Fibroblast of mammary gland (primary cell): ENCODE results near the gene CLCN5.

Experiments
- DNase-seq: peaks from one replicate; pipeline ENCODE4 v3.0.0-alpha.2; 2010; ENCODE audit warnings: low read depth
- H3K4me3 ChIP-seq: 2 replicates; pipeline ENCODE4 v1.5.1; 2011; ENCODE audit warnings: low read depth, mild to moderate bottlenecking, low read length, moderate library complexity; ENCODE audit not compliant: control insufficient read depth
- CTCF ChIP-seq: conservative IDR thresholded peaks from 2 replicates; pipeline ENCODE4 v1.5.1; 2011; ENCODE audit warnings: low read depth, low read length, inconsistent platforms; ENCODE audit not compliant: control insufficient read depth, insufficient read depth

CLCN5 gene

GRCh38 chrX:49932791-49933190 lies 10.4 kb downstream of the CLCN5 start:
- no peak overlapping the region for H3K4me3 ChIP-seq
- DNase-seq: no peak
- no peak for TF ChIP-seq CTCF

GRCh38 chrX:49934148-49934547 lies 11.8 kb downstream of the CLCN5 start:
- no peak overlapping the region for H3K4me3 ChIP-seq
- no peak for TF ChIP-seq CTCF
- peak; percentile 9 for DNase-seq

DNA sequence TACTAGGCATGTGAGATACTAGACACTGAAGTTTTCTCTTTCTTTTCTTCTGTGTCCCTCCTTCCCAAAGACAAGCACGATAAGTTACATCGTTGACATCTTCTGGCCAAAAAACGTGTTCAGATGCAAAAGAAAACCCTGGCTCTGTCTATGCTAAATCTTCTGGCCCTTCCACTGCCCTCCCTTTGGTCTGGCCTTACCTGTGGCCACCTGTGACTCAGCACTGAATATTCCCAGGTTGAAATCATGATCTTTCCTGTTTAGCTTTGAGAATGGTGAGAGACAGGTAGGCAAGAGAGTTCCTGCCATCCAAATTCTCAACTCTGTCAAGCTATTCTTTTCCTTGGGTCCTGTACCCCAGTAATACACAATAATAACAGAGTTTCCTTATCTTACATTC lies 12.3 kb downstream of the CLCN5 start:
- H3K4me3 ChIP-seq: no peak overlapping the region
- no peak for TF ChIP-seq CTCF
- DNase-seq: no peak

DNA sequence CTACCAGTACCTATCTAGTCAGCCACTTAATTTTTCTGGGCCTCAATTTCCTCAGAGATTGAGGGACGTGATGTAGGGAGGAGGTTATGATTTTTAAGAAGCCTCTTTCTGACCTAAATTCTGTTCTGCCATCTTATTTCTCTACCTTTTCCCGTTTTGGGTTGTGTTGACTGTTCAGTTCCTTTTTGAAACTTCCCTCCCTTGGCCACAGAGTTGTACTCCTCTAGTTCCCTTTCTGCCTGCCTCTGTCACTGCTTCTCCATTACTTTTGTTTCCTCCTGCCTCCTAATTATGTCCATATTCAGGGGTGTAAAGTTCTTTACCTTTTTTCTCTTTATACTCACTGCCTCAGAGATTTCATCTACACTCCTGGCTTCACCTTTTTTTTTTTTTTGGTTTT lies 25.4 kb downstream of the CLCN5 start:
- TF ChIP-seq CTCF: no peak
- H3K4me3 ChIP-seq: no peak overlapping the region
- no peak for DNase-seq

DNA sequence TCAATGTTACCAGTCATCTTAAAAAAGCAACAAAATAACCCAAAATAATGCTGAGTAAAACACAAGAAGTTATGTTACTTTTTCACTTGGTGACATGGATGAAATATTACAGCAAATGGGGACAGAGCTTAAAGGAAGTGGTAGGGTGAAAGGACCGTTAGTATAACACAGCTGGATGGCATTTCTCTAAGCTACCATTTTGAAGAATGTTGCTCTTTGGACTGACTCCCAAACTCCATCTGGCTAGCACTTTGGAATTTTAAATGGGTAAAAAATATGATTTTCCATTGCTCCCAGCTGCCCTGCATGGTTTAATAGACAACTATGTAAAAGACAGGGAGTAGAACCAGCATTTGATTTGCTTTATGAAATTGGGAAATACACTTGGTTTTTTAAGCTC lies 27.6 kb downstream of the CLCN5 start:
- no peak for DNase-seq
- H3K4me3 ChIP-seq: no peak overlapping the region
- TF ChIP-seq CTCF: no peak

GRCh38 chrX:49951524-49952193 lies 29.3 kb downstream of the CLCN5 start:
- no peak overlapping the region for H3K4me3 ChIP-seq
- TF ChIP-seq CTCF: no peak

DNA sequence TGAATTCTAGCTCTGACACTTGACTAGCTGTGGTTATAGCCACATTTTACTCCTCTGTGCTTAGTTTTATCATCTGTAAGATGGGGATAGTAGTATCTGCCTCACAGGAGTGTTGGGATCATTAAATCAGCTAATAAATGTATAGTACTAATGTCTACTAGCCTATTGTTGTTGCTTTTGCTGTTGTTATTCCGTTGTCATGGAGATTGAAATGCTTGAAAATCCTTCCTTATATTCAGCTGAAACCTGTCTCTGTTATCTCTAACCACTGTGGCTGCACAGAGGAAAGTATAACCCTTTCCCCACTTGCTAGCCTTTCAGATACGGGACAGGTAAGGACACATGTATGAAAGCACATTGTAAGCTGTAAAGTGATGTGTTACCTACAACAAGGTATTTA lies 33.9 kb downstream of the CLCN5 start:
- no peak overlapping the region for H3K4me3 ChIP-seq
- DNase-seq: no peak
- no peak for TF ChIP-seq CTCF

More at GRCh38 chrX:49951524-49952193, 29.3 kb downstream of the CLCN5 start:
- DNase-seq: peak; percentile 29
